Measurements from ENCODE around the gene OSBPL9.

GRCh38 chr1:51644020-51644419 is 27.1 kb downstream of the OSBPL9 start:
- TF ChIP-seq POLR2A (IDR thresholded peaks at IDR 0.05; ENCODE audit: low read depth, low read length) = no peak
- TF ChIP-seq POU2F2 (IDR thresholded peaks at IDR 0.05; ENCODE audit: low read depth, low read length) = no peak
- no peak for TF ChIP-seq TAF1 (IDR thresholded peaks at IDR 0.05; ENCODE audit: low read depth, low read length)
- TF ChIP-seq POLR2AphosphoS5 (IDR thresholded peaks at IDR 0.05; ENCODE audit: low read depth, low read length) = no peak
- TF ChIP-seq SPI1 (IDR thresholded peaks at IDR 0.05; ENCODE audit: low read depth, low read length) = no peak
- TF ChIP-seq PAX5 (IDR thresholded peaks at IDR 0.05; ENCODE audit: insufficient read depth, low read length, severe bottlenecking) = no peak
